HG02981 (cell line): Measurements from ENCODE around the gene TTLL6.
"Not testable (repeated sequence)": the region's sequence is repeated elsewhere in the genome, so short reads cannot be mapped to it uniquely, and the experiment has no call there.

ENCODE experiments used
- ATAC-seq: cut with Tn5 transposase; IDR thresholded peaks from one replicate; pipeline ENCODE4 v1.9.1; 2021; ENCODE audit warnings: mild to moderate bottlenecking, moderate library complexity; ENCODE audit not compliant: unreplicated experiment

The TTLL6 gene

GRCh38 chr17:48816438-48816773 lies 623 bp downstream of the TTLL6 start:
- no peak for ATAC-seq

GRCh38 chr17:48815311-48815710 lies 1.7 kb downstream of the TTLL6 start:
- ATAC-seq, result no peak

GRCh38 chr17:48814504-48814903 lies 2.5 kb downstream of the TTLL6 start:
- no peak for ATAC-seq

- no peak for ATAC-seq
Measured at GRCh38 chr17:48812001-48812400, 5.0 kb downstream of the TTLL6 start.

GRCh38 chr17:48809182-48809581 lies 7.8 kb downstream of the TTLL6 start:
- ATAC-seq, result no peak

- ATAC-seq, result no peak
Measured at GRCh38 chr17:48804936-48805411, 12.1 kb downstream of the TTLL6 start.

GRCh38 chr17:48800626-48801217 lies 16.3 kb downstream of the TTLL6 start:
- no peak for ATAC-seq

- no peak for ATAC-seq
Measured at GRCh38 chr17:48799069-48799723, 17.8 kb downstream of the TTLL6 start.

GRCh38 chr17:48796163-48796522 lies 20.9 kb downstream of the TTLL6 start:
- not testable (repeated sequence) for ATAC-seq

- ATAC-seq, result no peak
Measured at GRCh38 chr17:48795444-48796162, 21.4 kb downstream of the TTLL6 start.

- ATAC-seq, result no peak
Measured at GRCh38 chr17:48792033-48792798, 24.8 kb downstream of the TTLL6 start.

GRCh38 chr17:48791128-48792032 lies 25.6 kb downstream of the TTLL6 start:
- peak; percentile 71 for ATAC-seq

GRCh38 chr17:48790607-48791127 lies 26.4 kb downstream of the TTLL6 start:
- ATAC-seq, result no peak

GRCh38 chr17:48787828-48788227 lies 29.2 kb downstream of the TTLL6 start:
- no peak for ATAC-seq

GRCh38 chr17:48779421-48779820 lies 37.6 kb downstream of the TTLL6 start:
- ATAC-seq, result no peak

- no peak for ATAC-seq
Measured at GRCh38 chr17:48776602-48777001, 40.4 kb downstream of the TTLL6 start.

GRCh38 chr17:48773245-48773644 lies 43.8 kb downstream of the TTLL6 start:
- ATAC-seq, result no peak

- no peak for ATAC-seq
Measured at GRCh38 chr17:48770954-48771353, 46.1 kb downstream of the TTLL6 start.

- ATAC-seq, result no peak
Measured at GRCh38 chr17:48769009-48769675, 47.9 kb downstream of the TTLL6 start.
